GM12875 (cell line): Measurements from ENCODE around the gene CUL9.
"Not testable (repeated sequence)": the region's sequence is repeated elsewhere in the genome, so short reads cannot be mapped to it uniquely, and the experiment has no call there.

ENCODE experiments used
- H3K4me3 ChIP-seq: one replicate; pipeline ENCODE4 v1.5.1; 2011; ENCODE audit warnings: low read depth, low read length, control low read depth
- CTCF ChIP-seq: IDR thresholded peaks from 2 replicates; pipeline ENCODE4 v1.5.1; 2011; ENCODE audit warnings: low read depth, mild to moderate bottlenecking, control low read depth, inconsistent platforms, low read length, moderate library complexity, borderline replicate concordance; ENCODE audit not compliant: insufficient read depth

CUL9 gene

GRCh38 chr6:43181942-43182860 lies at the start of gene CUL9:
TSS of gene CUL9 (plus strand) at chr6:43182196. CDS start at chr6:43184311, 2,115 bp downstream.
- no peak for TF ChIP-seq CTCF
- H3K4me3 ChIP-seq: peak within 1 kb of the TSS; percentile 65

GRCh38 chr6:43138267-43138666 lies 43.7 kb upstream of the CUL9 start:
- H3K4me3 ChIP-seq: no peak overlapping the region

GRCh38 chr6:43139973-43140372 lies 42.0 kb upstream of the CUL9 start:
- H3K4me3 ChIP-seq: not testable (repeated sequence)

More at GRCh38 chr6:43138267-43138666, 43.7 kb upstream of the CUL9 start:
- TF ChIP-seq CTCF: no peak

- TF ChIP-seq CTCF: no peak
- H3K4me3 ChIP-seq: no peak overlapping the region
These were observed 40.4 kb upstream of the CUL9 start for GRCh38 chr6:43141644-43142043.

GRCh38 chr6:43142101-43142500 lies 39.9 kb upstream of the CUL9 start:
- no peak overlapping the region for H3K4me3 ChIP-seq
- no peak for TF ChIP-seq CTCF

- TF ChIP-seq CTCF: peak; percentile 96
- no peak overlapping the region for H3K4me3 ChIP-seq
These were observed 38.5 kb upstream of the CUL9 start for GRCh38 chr6:43143235-43144128.

- no peak for TF ChIP-seq CTCF
- no peak overlapping the region for H3K4me3 ChIP-seq
These were observed 37.1 kb upstream of the CUL9 start for GRCh38 chr6:43144879-43145278.
